Measurements from ENCODE around the gene OR8B3.
A peak's percentile ranks its signal among the peaks of the same experiment; 100 is the strongest.
"Not testable (repeated sequence)": the region's sequence is repeated elsewhere in the genome, so short reads cannot be mapped to it uniquely, and the experiment has no call there.

Gene OR8B3

DNA sequence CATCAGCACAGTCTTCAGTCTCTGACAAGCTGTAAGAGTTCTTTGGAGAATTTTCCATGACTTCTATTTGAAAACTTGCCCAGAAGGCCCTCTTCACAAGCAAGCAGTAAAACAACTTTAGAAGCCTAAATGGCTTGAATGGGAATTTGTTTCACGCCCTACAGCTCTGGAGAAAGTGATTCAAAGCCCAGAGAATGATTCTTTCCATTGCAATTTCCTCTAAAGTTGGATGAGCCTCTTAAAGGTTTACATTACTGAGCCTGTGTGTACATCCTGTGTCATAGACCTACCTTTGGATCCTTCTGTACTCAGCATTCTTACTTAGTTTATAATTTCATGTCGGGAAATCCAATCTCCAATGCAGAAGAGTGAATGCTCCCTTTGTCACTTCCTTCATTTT lies 6.8 kb upstream of the OR8B3 start:
- DNase-seq (ENCODE audit: insufficient read length, low spot score) (no peak), FAIRE-seq (no peak)

DNA sequence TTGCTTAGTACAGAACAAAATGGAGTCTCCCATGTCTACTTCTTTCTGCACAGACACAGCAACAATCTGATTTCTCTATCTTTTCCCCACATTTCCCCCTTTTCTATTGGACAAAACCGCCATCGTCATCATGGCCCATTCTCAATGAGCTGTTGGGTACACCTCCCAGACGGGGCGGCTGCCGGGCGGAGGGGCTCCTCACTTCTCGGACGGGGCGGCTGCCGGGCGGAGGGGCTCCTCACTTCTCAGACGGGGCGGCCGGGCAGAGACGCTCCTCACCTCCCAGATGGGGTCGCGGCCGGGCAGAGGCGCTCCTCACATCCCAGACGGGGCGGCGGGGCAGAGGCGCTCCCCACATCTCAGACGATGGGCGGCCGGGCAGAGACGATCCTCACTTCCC lies 4.4 kb upstream of the OR8B3 start:
- DNase-seq (ENCODE audit: insufficient read length, low spot score); FAIRE-seq: not testable (repeated sequence)

More for the DNA sequence above, 6.8 kb upstream of the OR8B3 start:
- TF ChIP-seq, protein P1, sequence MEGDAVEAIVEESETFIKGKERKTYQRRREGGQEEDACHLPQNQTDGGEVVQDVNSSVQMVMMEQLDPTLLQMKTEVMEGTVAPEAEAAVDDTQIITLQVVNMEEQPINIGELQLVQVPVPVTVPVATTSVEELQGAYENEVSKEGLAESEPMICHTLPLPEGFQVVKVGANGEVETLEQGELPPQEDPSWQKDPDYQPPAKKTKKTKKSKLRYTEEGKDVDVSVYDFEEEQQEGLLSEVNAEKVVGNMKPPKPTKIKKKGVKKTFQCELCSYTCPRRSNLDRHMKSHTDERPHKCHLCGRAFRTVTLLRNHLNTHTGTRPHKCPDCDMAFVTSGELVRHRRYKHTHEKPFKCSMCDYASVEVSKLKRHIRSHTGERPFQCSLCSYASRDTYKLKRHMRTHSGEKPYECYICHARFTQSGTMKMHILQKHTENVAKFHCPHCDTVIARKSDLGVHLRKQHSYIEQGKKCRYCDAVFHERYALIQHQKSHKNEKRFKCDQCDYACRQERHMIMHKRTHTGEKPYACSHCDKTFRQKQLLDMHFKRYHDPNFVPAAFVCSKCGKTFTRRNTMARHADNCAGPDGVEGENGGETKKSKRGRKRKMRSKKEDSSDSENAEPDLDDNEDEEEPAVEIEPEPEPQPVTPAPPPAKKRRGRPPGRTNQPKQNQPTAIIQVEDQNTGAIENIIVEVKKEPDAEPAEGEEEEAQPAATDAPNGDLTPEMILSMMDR (IDR thresholded peaks at IDR 0.05; ENCODE audit: insufficient read depth, missing control alignments): no peak

DNA sequence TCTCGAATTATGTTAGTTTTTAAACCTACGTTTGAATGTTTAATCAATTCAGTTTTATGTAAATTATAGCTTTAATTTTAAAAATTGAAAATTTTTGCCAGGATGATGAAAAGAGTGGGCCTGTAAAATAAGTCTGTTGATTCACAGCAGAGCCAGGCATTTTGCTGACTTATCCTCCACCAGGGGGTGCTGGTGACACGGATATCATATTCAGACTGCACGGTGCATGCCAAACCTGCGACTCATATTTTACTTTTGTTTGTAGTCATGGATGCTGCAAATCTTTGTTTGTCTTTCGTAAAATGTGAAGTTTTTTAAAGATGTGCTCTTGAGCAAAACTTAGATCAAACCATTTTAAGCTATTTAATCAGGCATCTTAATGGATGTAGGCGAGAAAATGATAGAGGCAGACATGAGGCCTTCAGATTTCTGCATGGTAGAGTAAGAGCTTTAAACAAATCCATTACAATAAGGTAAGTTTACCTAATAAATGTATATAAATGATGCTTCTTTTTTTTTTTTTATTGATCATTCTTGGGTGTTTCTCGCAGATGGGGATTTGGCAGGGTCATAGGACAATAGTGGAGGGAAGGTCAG lies 3.6 kb upstream of the OR8B3 start:
- no peak for FAIRE-seq
- peak; percentile 12 for DNase-seq (ENCODE audit: insufficient read length, low spot score)
- TF ChIP-seq, protein P1 (IDR thresholded peaks at IDR 0.05; ENCODE audit: insufficient read depth, missing control alignments): peak; percentile 61

DNA sequence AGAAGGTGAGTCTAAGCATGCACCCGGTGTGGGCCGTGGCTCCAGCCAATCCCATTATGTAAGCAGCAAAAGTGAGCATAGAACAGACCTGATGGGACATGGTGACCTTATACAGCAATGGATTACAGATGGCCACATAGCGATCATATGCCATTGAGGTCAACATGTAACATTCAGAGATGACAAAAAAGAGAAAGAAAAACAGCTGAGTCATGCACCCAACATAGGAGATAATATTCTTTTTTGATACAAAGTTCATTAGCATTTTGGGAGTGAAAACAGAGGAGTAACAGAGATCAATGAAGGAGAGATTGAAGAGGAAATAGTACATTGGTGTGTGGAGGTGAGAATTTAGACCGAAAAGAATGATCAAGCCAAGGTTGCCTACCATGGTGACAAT lies 2.0 kb downstream of the OR8B3 start:
- FAIRE-seq; DNase-seq (ENCODE audit: insufficient read length, low spot score): not testable (repeated sequence)

DNA sequence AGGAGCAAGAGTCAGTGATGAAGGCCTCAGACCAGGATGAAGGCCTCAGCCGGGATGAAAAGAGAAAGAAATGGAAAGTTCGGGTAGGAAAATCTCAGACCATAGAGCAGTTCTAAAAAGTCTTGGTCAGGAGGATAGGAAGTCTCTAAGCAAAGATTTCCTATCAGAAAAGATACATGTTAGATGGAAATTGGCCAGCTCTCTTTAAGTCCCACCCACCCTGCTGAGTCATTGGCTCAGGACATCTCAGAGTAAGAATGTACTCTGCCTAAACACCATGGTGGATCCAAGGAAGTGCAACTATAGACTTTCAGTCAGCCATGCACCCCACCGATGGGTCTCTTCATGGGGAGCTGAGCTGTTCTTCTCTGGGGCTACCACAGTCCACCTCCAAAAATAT lies 4.4 kb downstream of the OR8B3 start:
- DNase-seq (ENCODE audit: insufficient read length, low spot score): no peak
- no peak for FAIRE-seq
- TF ChIP-seq, protein P1 (IDR thresholded peaks at IDR 0.05; ENCODE audit: insufficient read depth, missing control alignments): no peak

DNA sequence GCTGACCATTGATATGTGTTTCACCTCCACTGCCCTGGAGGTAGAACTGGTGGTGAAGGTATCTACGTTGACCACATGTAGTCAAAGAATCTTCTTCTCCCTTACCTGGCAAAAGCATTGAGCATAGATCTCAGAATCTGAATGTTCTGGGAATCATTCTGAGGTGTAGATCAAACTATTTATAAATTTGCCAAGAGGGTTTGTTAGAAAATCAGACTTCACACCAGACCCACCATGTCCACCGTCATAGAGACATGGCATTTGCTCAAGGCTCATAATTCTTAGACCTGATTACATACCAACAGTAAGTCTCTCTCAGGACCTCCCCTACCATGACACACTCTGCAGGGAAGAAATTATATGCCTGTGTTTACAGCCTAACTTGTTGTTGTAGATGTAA lies 14.4 kb downstream of the OR8B3 start, which contains the start of gene OR8B2:
Gene OR8B2 (minus strand): TSS at position 101 of the 400 bp plus-strand sequence. CDS start 1,156 bp downstream, outside the sequence.
- TF ChIP-seq, protein P1 (IDR thresholded peaks at IDR 0.05; ENCODE audit: insufficient read depth, missing control alignments): no peak
- DNase-seq (ENCODE audit: insufficient read length, low spot score) (no peak), FAIRE-seq (no peak)

DNA sequence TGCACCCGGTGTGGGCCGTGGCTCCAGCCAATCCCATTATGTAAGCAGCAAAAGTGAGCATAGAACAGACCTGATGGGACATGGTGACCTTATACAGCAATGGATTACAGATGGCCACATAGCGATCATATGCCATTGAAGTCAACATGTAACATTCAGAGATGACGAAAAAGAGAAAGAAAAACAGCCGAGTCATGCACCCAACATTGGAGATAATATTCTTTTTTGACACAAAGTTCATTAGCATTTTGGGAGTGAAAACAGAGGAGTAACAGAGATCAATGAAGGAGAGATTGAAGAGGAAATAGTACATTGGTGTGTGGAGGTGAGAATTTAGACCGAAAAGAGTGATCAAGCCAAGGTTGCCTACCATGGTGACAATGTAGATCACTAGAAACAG lies 16.0 kb downstream of the OR8B3 start:
- not testable (repeated sequence) for DNase-seq (ENCODE audit: insufficient read length, low spot score); FAIRE-seq

DNA sequence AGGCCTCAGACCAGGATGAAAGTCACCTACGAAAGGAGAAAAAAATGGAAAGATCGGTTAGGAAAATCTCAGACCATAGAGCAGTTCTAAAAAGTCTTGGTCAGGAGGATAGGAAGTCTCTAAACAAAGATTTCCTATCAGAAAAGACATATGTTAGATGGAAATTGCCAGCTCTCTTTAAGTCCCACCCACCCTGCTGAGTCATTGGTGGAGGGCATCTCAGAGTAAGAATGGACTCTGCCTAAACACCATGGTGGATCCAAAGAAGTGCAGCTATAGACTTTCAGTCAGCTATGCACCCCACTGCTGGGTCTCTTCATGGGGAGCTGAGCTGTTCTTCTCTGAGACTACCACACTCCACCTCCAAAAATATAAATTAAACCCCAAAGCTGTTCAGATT lies 18.2 kb downstream of the OR8B3 start:
- no peak for DNase-seq (ENCODE audit: insufficient read length, low spot score)
- TF ChIP-seq, protein P1 (IDR thresholded peaks at IDR 0.05; ENCODE audit: insufficient read depth, missing control alignments): no peak
- no peak for FAIRE-seq

DNA sequence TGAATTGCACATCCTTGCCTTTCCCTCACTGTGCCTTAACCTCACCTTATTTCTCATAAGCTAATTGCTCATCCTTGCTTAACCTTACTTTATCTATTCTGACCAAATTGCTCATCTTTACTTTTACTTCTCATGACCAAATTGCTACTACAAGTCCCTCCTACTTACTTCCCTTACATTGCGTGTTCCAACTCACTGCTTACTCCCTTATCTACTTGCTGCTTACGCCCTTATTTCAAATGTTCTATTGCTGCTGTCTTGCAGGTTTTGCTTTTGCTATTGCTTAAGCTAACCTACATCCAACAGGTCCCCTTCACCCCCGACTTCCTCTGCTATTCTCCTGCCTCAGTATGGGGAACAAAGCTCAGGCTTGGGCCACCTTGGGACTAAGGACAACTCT lies 22.5 kb downstream of the OR8B3 start:
- TF ChIP-seq, protein P1 (IDR thresholded peaks at IDR 0.05; ENCODE audit: insufficient read depth, missing control alignments): no peak
- DNase-seq (ENCODE audit: insufficient read length, low spot score): no peak
- FAIRE-seq: no peak
